T-helper 17 cell (primary cell): ENCODE results near the gene KNOP1. TPM values are rescaled to one million over a fixed set of nuclear protein-coding genes. Genes with fewer than 3 reads are reported as not detected.

Experiments
- ATAC-seq: fragments of 150-1000 bp; cut with Tn5 transposase; 2 replicates; pipeline ENCODE4 v1.10.0; 2021; ENCODE audit warnings: mild to moderate bottlenecking, moderate library complexity
- DNase-seq, 3 donors: peaks; one replicate each; pipeline versions ENCODE4 v3.0.0 to v3.0.0-alpha.2; 2020 to 2021
- H3K9me3 ChIP-seq: one replicate; pipeline ENCODE4 v1.7.0; 2013; ENCODE audit warnings: low read length, mild to moderate bottlenecking; ENCODE audit not compliant: control insufficient read depth, poor library complexity, severe bottlenecking
- H3K27ac Mint-ChIP-seq: one replicate; pipeline ENCODE4 v1.8.0; 2022; ENCODE audit warnings: mild to moderate bottlenecking, moderate library complexity, mixed read lengths
- H3K27me3 Mint-ChIP-seq: one replicate; pipeline ENCODE4 v1.8.0; 2022; ENCODE audit warnings: mixed read lengths
- H3K36me3 Mint-ChIP-seq: one replicate; pipeline ENCODE4 v1.8.0; 2022; ENCODE audit warnings: low read depth, mixed read lengths
- H3K4me1 Mint-ChIP-seq: one replicate; pipeline ENCODE4 v1.8.0; 2022; ENCODE audit warnings: mild to moderate bottlenecking, mixed read lengths
- H3K4me3 Mint-ChIP-seq: one replicate; pipeline ENCODE4 v1.8.0; 2022; ENCODE audit warnings: mild to moderate bottlenecking, moderate library complexity, mixed read lengths
- total RNA-seq, 4 donors: library from RNA in 2 of 4; stranded (reverse) in 2 of 4; gene quantifications; one replicate each; pipeline ENCODE4 v1.2.3 and lab custom pipeline; 2022 to 2026

The KNOP1 gene
- total RNA-seq, 2 donors from 2014 or later, result 7.7 to 7.9 TPM

GRCh38 chr16:19751478-19752385 is 33.7 kb upstream of the KNOP1 start:
- no peaks in the 10 kb centered on the region for H3K4me1 Mint-ChIP-seq
- ATAC-seq (no peak), DNase-seq (no peak)
- no peak overlapping the region for H3K4me3 Mint-ChIP-seq
- H3K27me3 Mint-ChIP-seq, result no peaks in the 10 kb centered on the region
- no peaks in the 10 kb centered on the region for H3K36me3 Mint-ChIP-seq
- H3K27ac Mint-ChIP-seq, result no peak overlapping the region
- H3K9me3 ChIP-seq, result no peaks in the 10 kb centered on the region

- no peak for DNase-seq
- H3K9me3 ChIP-seq, result no peaks in the 10 kb centered on the region
- Mint-ChIP-seq H3K27me3 (no peaks in the 10 kb centered on the region), H3K4me1 (no peaks in the 10 kb centered on the region), H3K27ac (no peak overlapping the region), H3K36me3 (no peaks in the 10 kb centered on the region), H3K4me3 (no peak overlapping the region)
- ATAC-seq, result no peak
Observed at GRCh38 chr16:19749571-19750080, 31.6 kb upstream of the KNOP1 start.

GRCh38 chr16:19748389-19749168 is 30.6 kb upstream of the KNOP1 start:
- no peak overlapping the region for H3K27ac Mint-ChIP-seq
- no peaks in the 10 kb centered on the region for H3K27me3 Mint-ChIP-seq
- H3K9me3 ChIP-seq, result no peaks in the 10 kb centered on the region
- no peak for DNase-seq
- H3K36me3 Mint-ChIP-seq, result no peaks in the 10 kb centered on the region
- no peak overlapping the region for H3K4me3 Mint-ChIP-seq
- no peak for ATAC-seq
- H3K4me1 Mint-ChIP-seq, result no peaks in the 10 kb centered on the region

- Mint-ChIP-seq H3K27ac (no peak overlapping the region), H3K27me3 (no peaks in the 10 kb centered on the region), H3K4me3 (no peak overlapping the region), H3K4me1 (no peaks in the 10 kb centered on the region), H3K36me3 (no peaks in the 10 kb centered on the region)
- H3K9me3 ChIP-seq, result no peaks in the 10 kb centered on the region
- ATAC-seq, result no peak
- no peak for DNase-seq
Observed at GRCh38 chr16:19746561-19746960, 28.5 kb upstream of the KNOP1 start.

GRCh38 chr16:19745286-19746010 is 27.4 kb upstream of the KNOP1 start:
- peaks cover 2% of the 10 kb centered on the region for H3K27me3 Mint-ChIP-seq
- no peak overlapping the region for H3K4me3 Mint-ChIP-seq
- H3K27ac Mint-ChIP-seq, result no peak overlapping the region
- H3K36me3 Mint-ChIP-seq, result no peaks in the 10 kb centered on the region
- ATAC-seq (no peak), DNase-seq (no peak)
- no peaks in the 10 kb centered on the region for H3K9me3 ChIP-seq
- H3K4me1 Mint-ChIP-seq, result no peaks in the 10 kb centered on the region

GRCh38 chr16:19744670-19745069 is 26.6 kb upstream of the KNOP1 start:
- Mint-ChIP-seq H3K27me3 (peaks cover 10% of the 10 kb centered on the region), H3K4me1 (no peaks in the 10 kb centered on the region), H3K27ac (no peak overlapping the region), H3K4me3 (no peak overlapping the region), H3K36me3 (peaks cover 6% of the 10 kb centered on the region)
- no peaks in the 10 kb centered on the region for H3K9me3 ChIP-seq
- ATAC-seq (no peak), DNase-seq (no peak)

- H3K4me3 Mint-ChIP-seq, result no peak overlapping the region
- no peaks in the 10 kb centered on the region for H3K4me1 Mint-ChIP-seq
- no peaks in the 10 kb centered on the region for H3K9me3 ChIP-seq
- H3K36me3 Mint-ChIP-seq, result peaks cover 6% of the 10 kb centered on the region
- ATAC-seq (no peak), DNase-seq (no peak)
- no peak overlapping the region for H3K27ac Mint-ChIP-seq
- peaks cover 13% of the 10 kb centered on the region for H3K27me3 Mint-ChIP-seq
Observed at GRCh38 chr16:19743816-19744159, 25.8 kb upstream of the KNOP1 start.

- H3K27ac Mint-ChIP-seq, result no peak overlapping the region
- H3K4me3 Mint-ChIP-seq, result no peak overlapping the region
- ATAC-seq (no peak), DNase-seq (no peak)
- H3K9me3 ChIP-seq, result no peaks in the 10 kb centered on the region
- peaks cover 9% of the 10 kb centered on the region for H3K36me3 Mint-ChIP-seq
- H3K4me1 Mint-ChIP-seq, result no peaks in the 10 kb centered on the region
- H3K27me3 Mint-ChIP-seq, result peaks cover 13% of the 10 kb centered on the region
Observed at GRCh38 chr16:19741354-19741753, 23.3 kb upstream of the KNOP1 start.

- no peaks in the 10 kb centered on the region for H3K4me1 Mint-ChIP-seq
- H3K4me3 Mint-ChIP-seq, result no peak overlapping the region
- H3K27ac Mint-ChIP-seq, result no peak overlapping the region
- H3K27me3 Mint-ChIP-seq, result peaks cover 13% of the 10 kb centered on the region
- H3K36me3 Mint-ChIP-seq, result peaks cover 12% of the 10 kb centered on the region
- no peak for ATAC-seq
- no peaks in the 10 kb centered on the region for H3K9me3 ChIP-seq
- DNase-seq, result no peak
Observed at GRCh38 chr16:19737306-19738038, 19.4 kb upstream of the KNOP1 start.

- DNase-seq (no peak), ATAC-seq (no peak)
- H3K36me3 Mint-ChIP-seq, result peaks cover 10% of the 10 kb centered on the region
- no peaks in the 10 kb centered on the region for H3K9me3 ChIP-seq
- peaks cover 9% of the 10 kb centered on the region for H3K27me3 Mint-ChIP-seq
- no peaks in the 10 kb centered on the region for H3K4me1 Mint-ChIP-seq
- no peak overlapping the region for H3K27ac Mint-ChIP-seq
- no peak overlapping the region for H3K4me3 Mint-ChIP-seq
Observed at GRCh38 chr16:19735074-19735867, 17.2 kb upstream of the KNOP1 start.

GRCh38 chr16:19733551-19733950 is 15.5 kb upstream of the KNOP1 start:
- H3K9me3 ChIP-seq, result no peaks in the 10 kb centered on the region
- DNase-seq, result no peak
- no peak overlapping the region for H3K4me3 Mint-ChIP-seq
- H3K27me3 Mint-ChIP-seq, result no peaks in the 10 kb centered on the region
- H3K4me1 Mint-ChIP-seq, result no peaks in the 10 kb centered on the region
- ATAC-seq, result no peak
- no peak overlapping the region for H3K27ac Mint-ChIP-seq
- H3K36me3 Mint-ChIP-seq, result peaks cover 5% of the 10 kb centered on the region

- Mint-ChIP-seq H3K27me3 (no peaks in the 10 kb centered on the region), H3K36me3 (no peaks in the 10 kb centered on the region), H3K27ac (no peak overlapping the region), H3K4me3 (no peak overlapping the region), H3K4me1 (peaks cover 3% of the 10 kb centered on the region)
- DNase-seq (no peak), ATAC-seq (no peak)
- no peaks in the 10 kb centered on the region for H3K9me3 ChIP-seq
Observed at GRCh38 chr16:19728636-19728965, 10.6 kb upstream of the KNOP1 start.
